Right cardiac atrium (tissue), 5 donors: ENCODE data around the gene TMPRSS12. TPM values are rescaled to one million over a fixed set of nuclear protein-coding genes. Genes with fewer than 3 reads are reported as not detected.
"Not testable (repeated sequence)": the region's sequence is repeated elsewhere in the genome, so short reads cannot be mapped to it uniquely, and the experiment has no call there.

Experiments used
- ATAC-seq, 2 donors: fragments of 200-7000 bp; cut with Tn5 transposase; one replicate each; pipeline versions ENCODE4 v1.8.0 to v1.9.1; 2020; ENCODE audit warnings: moderate library complexity in 2 of 2, mild to moderate bottlenecking in 1 of 2
- DNase-seq, 3 donors: peaks; one replicate each; pipeline ENCODE4 v3.0.0-alpha.2; 2020
- H3K27ac ChIP-seq: one replicate; pipeline ENCODE4 v1.5.1; 2013; ENCODE audit warnings: mild to moderate bottlenecking, low read length, control low read depth, moderate library complexity
- H3K27me3 ChIP-seq: one replicate; pipeline ENCODE4 v1.6.1; 2013; ENCODE audit not compliant: control insufficient read depth, insufficient read depth
- H3K4me1 ChIP-seq: one replicate; pipeline ENCODE4 v1.6.1; 2013; ENCODE audit warnings: low read length; ENCODE audit not compliant: control insufficient read depth, insufficient read depth
- H3K4me3 ChIP-seq: one replicate; pipeline ENCODE4 v1.5.1; 2013; ENCODE audit warnings: low read length, control low read depth
- H3K9me3 ChIP-seq: one replicate; pipeline ENCODE4 v1.6.1; 2013; ENCODE audit warnings: low read length; ENCODE audit not compliant: control insufficient read depth
- WGBS: extraction: QIAGEN DNeasy Blood & Tissue Kit; methylation state at CpG from one replicate; pipeline ENCODE4 v1.1.7; 2013; 5-methylcytosine and 5-hydroxymethylcytosine counted together
- intact Hi-C, 4 donors: fragments of 100-400 bp; cut with DNase I; formaldehyde crosslinking; loops; one replicate each; pipeline versions ENCODE4 v1.11.0 to v1.14.0; 2022 to 2023
- polyA plus RNA-seq: library from polyadenylated mRNA; stranded (reverse); fragments of 200-250 nt; gene quantifications from one replicate; pipeline ENCODE4 v1.2.3, GENCODE V29; 2013
- total RNA-seq, 4 donors: library from RNA; stranded (reverse); fragmentation: NEBNext Ultra II Directional; extraction: Animal tissue kit (Norgen Biotek cat#: 25700); gene quantifications; one replicate each; pipeline ENCODE4 v1.2.1, GENCODE V29; 2021
- donor health status: healthy with polysubstance abuse.
- donor health status: DM: no; HTN: yes; CAD: no.
- donor health status: DM: no; HTN: no; CAD: no.
- donor health status: DM: no; HTN: yes; CAD: no; lungs with severe emphysema.
- donor health status: DM: yes; HTN: yes; CAD: no.

Gene TMPRSS12
- total and polyA plus RNA-seq, 5 donors, result not detected

GRCh38 chr12:50859621-50860310 lies 17.0 kb downstream of the TMPRSS12 start:
- intact Hi-C loops, result no loop called here
- no peaks in the 10 kb centered on the region for H3K9me3 ChIP-seq
- WGBS, result 71% methylated on average over 4 of the region's 4 CpGs

GRCh38 chr12:50862316-50862715 lies 19.6 kb downstream of the TMPRSS12 start:
- DNase-seq (no peak), ATAC-seq (no peak)
- Histone ChIP-seq H3K4me3 (no peak overlapping the region), H3K27ac (no peak overlapping the region), H3K9me3 (peaks cover 2% of the 10 kb centered on the region), H3K4me1 (no peaks in the 10 kb centered on the region), H3K27me3 (no peaks in the 10 kb centered on the region)
- intact Hi-C loops, result no loop called here
- 89% methylated on average over 6 of the region's 6 CpGs for WGBS

More at GRCh38 chr12:50859621-50860310, 17.0 kb downstream of the TMPRSS12 start:
- no peak overlapping the region for H3K4me3 ChIP-seq
- H3K27ac ChIP-seq, result no peak overlapping the region
- no peaks in the 10 kb centered on the region for H3K4me1 ChIP-seq
- DNase-seq (no peak), ATAC-seq (no peak)
- H3K27me3 ChIP-seq, result no peaks in the 10 kb centered on the region

GRCh38 chr12:50865266-50865665 lies 22.5 kb downstream of the TMPRSS12 start:
- H3K4me3 ChIP-seq, result no peak overlapping the region
- ATAC-seq (no peak), DNase-seq (no peak)
- intact Hi-C loops, result no loop called here
- H3K27me3 ChIP-seq, result no peaks in the 10 kb centered on the region
- H3K9me3 ChIP-seq, result peaks cover 2% of the 10 kb centered on the region
- H3K4me1 ChIP-seq, result no peaks in the 10 kb centered on the region
- H3K27ac ChIP-seq, result no peak overlapping the region
- WGBS, result 81% methylated on average over 3 of the region's 3 CpGs

- ATAC-seq, H3K27me3 ChIP-seq, DNase-seq, intact Hi-C loops, H3K4me1 ChIP-seq, H3K27ac ChIP-seq, H3K9me3 ChIP-seq, H3K4me3 ChIP-seq: not testable (repeated sequence)
- WGBS, result 55% methylated on average over 2 of the region's 2 CpGs
These were observed 26.2 kb downstream of the TMPRSS12 start for GRCh38 chr12:50868881-50869280.

GRCh38 chr12:50882563-50882962 lies 39.8 kb downstream of the TMPRSS12 start:
- whole genome bisulfite sequencing, result 93% methylated on average over 3 of the region's 3 CpGs
- H3K27ac ChIP-seq, result no peak overlapping the region
- no peaks in the 10 kb centered on the region for H3K4me1 ChIP-seq
- H3K4me3 ChIP-seq, result no peak overlapping the region
- no peaks in the 10 kb centered on the region for H3K27me3 ChIP-seq
- H3K9me3 ChIP-seq, result peaks cover 3% of the 10 kb centered on the region
- DNase-seq (no peak), ATAC-seq (no peak)
- intact Hi-C loops, result no loop called here

GRCh38 chr12:50887191-50887590 lies 44.5 kb downstream of the TMPRSS12 start:
- whole genome bisulfite sequencing, result 78% methylated on average over 3 of the region's 3 CpGs
- no peak for ATAC-seq
- intact Hi-C loops, result no loop called here

GRCh38 chr12:50888666-50889065 lies 45.9 kb downstream of the TMPRSS12 start:
- Histone ChIP-seq H3K27me3 (no peaks in the 10 kb centered on the region), H3K9me3 (peaks cover under 1% of the 10 kb centered on the region), H3K4me3 (no peak overlapping the region), H3K4me1 (no peaks in the 10 kb centered on the region), H3K27ac (no peak overlapping the region)
- WGBS, result 86% methylated on average over 2 of the region's 2 CpGs
- intact Hi-C loops, result no loop called here
- DNase-seq, result no peak
- ATAC-seq, result no peak

More at GRCh38 chr12:50887191-50887590, 44.5 kb downstream of the TMPRSS12 start:
- Histone ChIP-seq H3K27ac (no peak overlapping the region), H3K4me1 (no peaks in the 10 kb centered on the region), H3K9me3 (peaks cover 3% of the 10 kb centered on the region), H3K27me3 (no peaks in the 10 kb centered on the region), H3K4me3 (no peak overlapping the region)
- no peak for DNase-seq

- H3K4me3 ChIP-seq, result no peak overlapping the region
- H3K27ac ChIP-seq, result no peak overlapping the region
- intact Hi-C loops, result no loop called here
- no peaks in the 10 kb centered on the region for H3K27me3 ChIP-seq
- no peaks in the 10 kb centered on the region for H3K4me1 ChIP-seq
- ATAC-seq (no peak), DNase-seq (no peak)
- WGBS, result 20% methylated on average over 3 of the region's 3 CpGs
- H3K9me3 ChIP-seq, result no peaks in the 10 kb centered on the region
These were observed 51.5 kb downstream of the TMPRSS12 start for GRCh38 chr12:50894241-50894640.

- Histone ChIP-seq H3K4me1 (no peaks in the 10 kb centered on the region), H3K27ac (no peak overlapping the region), H3K27me3 (no peaks in the 10 kb centered on the region), H3K4me3 (no peak overlapping the region), H3K9me3 (no peaks in the 10 kb centered on the region)
- no peak for ATAC-seq
- 92% methylated on average over 4 of the region's 4 CpGs for WGBS
- intact Hi-C loops, result no loop called here
- no peak for DNase-seq
These were observed 59.0 kb downstream of the TMPRSS12 start for GRCh38 chr12:50901685-50902113.

GRCh38 chr12:50908479-50908878 lies 65.8 kb downstream of the TMPRSS12 start:
- H3K27ac ChIP-seq, H3K4me1 ChIP-seq, DNase-seq, H3K9me3 ChIP-seq, ATAC-seq, H3K27me3 ChIP-seq, H3K4me3 ChIP-seq, intact Hi-C loops: not testable (repeated sequence)
- 82% methylated on average over 5 of the region's 5 CpGs for WGBS

GRCh38 chr12:50912361-50912760 lies 69.6 kb downstream of the TMPRSS12 start:
- H3K27me3 ChIP-seq, H3K27ac ChIP-seq, H3K4me3 ChIP-seq, DNase-seq, ATAC-seq, intact Hi-C loops, H3K4me1 ChIP-seq, H3K9me3 ChIP-seq: not testable (repeated sequence)
- WGBS, result 83% methylated on average over 6 of the region's 6 CpGs

GRCh38 chr12:50913224-50913623 lies 70.5 kb downstream of the TMPRSS12 start:
- Histone ChIP-seq H3K9me3 (peaks cover 6% of the 10 kb centered on the region), H3K27me3 (no peaks in the 10 kb centered on the region), H3K4me3 (no peak overlapping the region), H3K27ac (no peak overlapping the region), H3K4me1 (no peaks in the 10 kb centered on the region)
- DNase-seq (no peak), ATAC-seq (no peak)
- intact Hi-C loops, result no loop called here
- WGBS, result 87% methylated on average over 2 of the region's 2 CpGs
